Liver (tissue), 9 donors: ENCODE results near the gene SYNM. TPM values are rescaled to one million over a fixed set of nuclear protein-coding genes. Genes with fewer than 3 reads are reported as not detected.

Source experiments
- DNase-seq: peaks from one replicate; pipeline ENCODE4 v3.0.0-alpha.2; 2017; ENCODE audit warnings: low spot score
- H3K27ac ChIP-seq, 2 donors: one replicate each; pipeline ENCODE4 v1.7.0; 2013; ENCODE audit warnings: inconsistent platforms in 2 of 2, low read length in 2 of 2, control low read depth in 1 of 2, low read depth in 1 of 2, mild to moderate bottlenecking in 1 of 2
- H3K27me3 ChIP-seq, 4 donors: one replicate each; pipeline versions ENCODE4 v1.6.1 to v1.7.0; 2013; ENCODE audit warnings: low read length in 3 of 4, inconsistent platforms in 1 of 4, mild to moderate bottlenecking in 1 of 4, moderate library complexity in 1 of 4; ENCODE audit not compliant: control insufficient read depth in 4 of 4, insufficient read depth in 4 of 4
- H3K36me3 ChIP-seq, 4 donors: one replicate each; pipeline versions ENCODE4 v1.6.1 to v1.7.0; 2013; ENCODE audit warnings: low read length in 3 of 4, mild to moderate bottlenecking in 3 of 4, low read depth in 1 of 4, moderate library complexity in 1 of 4; ENCODE audit not compliant: control insufficient read depth in 4 of 4, insufficient read depth in 3 of 4
- H3K4me1 ChIP-seq, 4 donors: one replicate each; pipeline versions ENCODE4 v1.6.1 to v1.7.0; 2013; ENCODE audit warnings: low read length in 3 of 4, mild to moderate bottlenecking in 3 of 4, moderate library complexity in 1 of 4; ENCODE audit not compliant: control insufficient read depth in 4 of 4, insufficient read depth in 4 of 4
- H3K4me3 ChIP-seq, 3 donors: one replicate each; pipeline versions ENCODE4 v1.6.1 to v1.7.0; 2013; ENCODE audit warnings: low read length in 3 of 3, control low read depth in 1 of 3, low read depth in 1 of 3, mild to moderate bottlenecking in 1 of 3
- H3K9ac ChIP-seq, 2 donors: one replicate each; pipeline ENCODE4 v1.7.0; 2013; ENCODE audit warnings: low read length in 2 of 2, mild to moderate bottlenecking in 2 of 2, moderate library complexity in 2 of 2, control low read depth in 1 of 2, low read depth in 1 of 2
- H3K9me3 ChIP-seq, 4 donors: one replicate each; pipeline versions ENCODE4 v1.6.1 to v1.7.0; 2013; ENCODE audit warnings: low read length in 3 of 4; ENCODE audit not compliant: control insufficient read depth in 4 of 4
- ATF3 ChIP-seq: IDR thresholded peaks from 2 replicates; pipeline ENCODE4 v1.6.1; 2016; ENCODE audit warnings: antibody characterized with exemption
- CTCF ChIP-seq: fragments of 150-350 bp; IDR thresholded peaks from 2 replicates; pipeline ENCODE4 v1.5.1; 2017; ENCODE audit warnings: improper control_type of control experiment, low read depth, low read length; ENCODE audit not compliant: missing input control
- FOXA1 ChIP-seq: IDR thresholded peaks from 2 replicates; pipeline ENCODE4 v1.6.1; 2016; ENCODE audit warnings: antibody characterized with exemption
- FOXA2 ChIP-seq: IDR thresholded peaks from 2 replicates; pipeline ENCODE4 v1.6.1; 2016; ENCODE audit warnings: antibody characterized with exemption
- GABPA ChIP-seq, 2 donors: IDR thresholded peaks in 1 of 2; conservative IDR thresholded peaks in 1 of 2; 2 replicates each; pipeline ENCODE4 v1.6.1; 2016; ENCODE audit warnings: antibody characterized with exemption in 2 of 2, mild to moderate bottlenecking in 1 of 2, moderate library complexity in 1 of 2
- HNF4A ChIP-seq, 2 donors: conservative IDR thresholded peaks; 2 replicates each; pipeline ENCODE4 v1.6.1; 2016; ENCODE audit warnings: antibody characterized with exemption in 2 of 2, mild to moderate bottlenecking in 2 of 2
- HNF4G ChIP-seq: IDR thresholded peaks from 2 replicates; pipeline ENCODE4 v1.6.1; 2016; ENCODE audit warnings: antibody characterized with exemption
- JUND ChIP-seq, 2 donors: IDR thresholded peaks; 2 replicates each; pipeline ENCODE4 v1.6.1; 2016; ENCODE audit warnings: antibody characterized with exemption in 2 of 2
- MAX ChIP-seq: IDR thresholded peaks from 2 replicates; pipeline ENCODE4 v1.6.1; 2016; ENCODE audit warnings: antibody characterized with exemption
- NR2F2 ChIP-seq: IDR thresholded peaks from 2 replicates; pipeline ENCODE4 v1.6.1; 2016; ENCODE audit warnings: antibody characterized with exemption
- RAD21 ChIP-seq, 2 donors: IDR thresholded peaks; 2 replicates each; pipeline ENCODE4 v1.6.1; 2016; ENCODE audit warnings: antibody characterized with exemption in 2 of 2, mild to moderate bottlenecking in 2 of 2
- REST ChIP-seq: IDR thresholded peaks from 2 replicates; pipeline ENCODE4 v1.6.1; 2016; ENCODE audit warnings: antibody characterized with exemption, mild to moderate bottlenecking
- RXRA ChIP-seq, 2 donors: IDR thresholded peaks; 2 replicates each; pipeline ENCODE4 v1.6.1; 2017 to 2018; ENCODE audit warnings: antibody characterized with exemption in 2 of 2, mild to moderate bottlenecking in 1 of 2
- SP1 ChIP-seq: IDR thresholded peaks from 2 replicates; pipeline ENCODE4 v1.6.1; 2018; ENCODE audit warnings: antibody characterized with exemption, mild to moderate bottlenecking
- TAF1 ChIP-seq: conservative IDR thresholded peaks from 2 replicates; pipeline ENCODE4 v1.6.1; 2016; ENCODE audit warnings: antibody characterized with exemption, mild to moderate bottlenecking
- YY1 ChIP-seq: IDR thresholded peaks from 2 replicates; pipeline ENCODE4 v1.6.1; 2016; ENCODE audit warnings: antibody characterized with exemption, mild to moderate bottlenecking
- ZBTB33 ChIP-seq: IDR thresholded peaks from 2 replicates; pipeline ENCODE4 v1.6.1; 2016; ENCODE audit warnings: antibody characterized with exemption
- whole genome bisulfite sequencing: extraction: QIAGEN DNeasy Blood & Tissue Kit; methylation state at CpG from one replicate; pipeline ENCODE4 v1.1.7; 2013; 5-methylcytosine and 5-hydroxymethylcytosine counted together
- polyA plus RNA-seq, 2 donors: library from polyadenylated mRNA; stranded (reverse) in 1 of 2; unstranded in 1 of 2; fragments of 200-250 nt in 1 of 2; fragments of >200 nt in 1 of 2; fragmentation: Nextera tagmentation in 1 of 2; extraction: Ambion mirVana in 1 of 2; gene quantifications; one replicate each; pipeline versions ENCODE4 v1.2.1 to v1.2.3, GENCODE V29; 2013 to 2015
- total RNA-seq, 2 donors: library from RNA; depleted of rRNA; stranded (reverse); fragments of >200 nt; gene quantifications; one replicate each; pipeline ENCODE4 v1.2.3, GENCODE V29; 2014
- donor health status: healthy.
- donor health status: healthy.
- donor health status: healthy.
- donor health status: healthy.
- donor health status: healthy.

Gene SYNM
- total and polyA plus RNA-seq, 4 donors = 0.39 to 6.4 (median 1.2) TPM

GRCh38 chr15:99098426-99098825, 6.5 kb upstream of the SYNM start:
- Histone ChIP-seq H3K4me1 (peaks cover 2 to 6% (median 5%) of the 10 kb centered on the region in 4 donors), H3K9me3 (no peaks in the 10 kb centered on the region), H3K27ac (no peak overlapping the region), H3K4me3 (no peak overlapping the region), H3K9ac (no peak overlapping the region), H3K36me3 (no peaks in the 10 kb centered on the region), H3K27me3 (no peaks in the 10 kb centered on the region)
- DNase-seq = no peak
- WGBS = 79% methylated on average over 12 of the region's 12 CpGs
- no peak for TF ChIP-seq FOXA2
- TF ChIP-seq ZBTB33 = no peak
- no peak for TF ChIP-seq YY1
- TF ChIP-seq HNF4A (conservative IDR thresholded peaks at IDR 0.05) = no peak
- no peak for TF ChIP-seq FOXA1
- no peak for TF ChIP-seq CTCF
- no peak for TF ChIP-seq ATF3
- TF ChIP-seq MAX = no peak
- TF ChIP-seq SP1 = no peak
- TF ChIP-seq RAD21 (IDR thresholded peaks at IDR 0.05) = no peak
- no peak for TF ChIP-seq HNF4G
- TF ChIP-seq RXRA (IDR thresholded peaks at IDR 0.05) = no peak
- no peak for TF ChIP-seq REST
- no peak for TF ChIP-seq NR2F2

GRCh38 chr15:99098991-99099390, 5.9 kb upstream of the SYNM start:
- DNase-seq = no peak
- no peaks in the 10 kb centered on the region for H3K36me3 ChIP-seq
- no peak overlapping the region for H3K27ac ChIP-seq
- H3K4me1 ChIP-seq = peaks cover 2 to 6% (median 5%) of the 10 kb centered on the region in 4 donors
- H3K4me3 ChIP-seq = no peak overlapping the region
- 75% methylated on average over 6 of the region's 6 CpGs for WGBS
- no peaks in the 10 kb centered on the region for H3K27me3 ChIP-seq
- H3K9ac ChIP-seq = no peak overlapping the region
- H3K9me3 ChIP-seq = no peaks in the 10 kb centered on the region
- TF ChIP-seq TAF1 (no peak), FOXA2 (no peak), NR2F2 (no peak), HNF4G (no peak), ZBTB33 (no peak), JUND (IDR thresholded peaks at IDR 0.05) (no peak), REST (no peak), SP1 (no peak), RXRA (IDR thresholded peaks at IDR 0.05) (no peak), FOXA1 (no peak), GABPA (IDR thresholded peaks at IDR 0.05 in 1 of 2, conservative IDR thresholded peaks at IDR 0.05 in 1 of 2) (no peak), YY1 (no peak), HNF4A (conservative IDR thresholded peaks at IDR 0.05) (no peak)
